Eye (tissue), 1 donor: ENCODE data around the gene GSDME.
A peak's percentile ranks its signal among the peaks of the same experiment; 100 is the strongest.

Experiments
- DNase-seq: peaks from one replicate; pipeline ENCODE4 v3.0.0-alpha.2; 2015

GSDME gene

DNA sequence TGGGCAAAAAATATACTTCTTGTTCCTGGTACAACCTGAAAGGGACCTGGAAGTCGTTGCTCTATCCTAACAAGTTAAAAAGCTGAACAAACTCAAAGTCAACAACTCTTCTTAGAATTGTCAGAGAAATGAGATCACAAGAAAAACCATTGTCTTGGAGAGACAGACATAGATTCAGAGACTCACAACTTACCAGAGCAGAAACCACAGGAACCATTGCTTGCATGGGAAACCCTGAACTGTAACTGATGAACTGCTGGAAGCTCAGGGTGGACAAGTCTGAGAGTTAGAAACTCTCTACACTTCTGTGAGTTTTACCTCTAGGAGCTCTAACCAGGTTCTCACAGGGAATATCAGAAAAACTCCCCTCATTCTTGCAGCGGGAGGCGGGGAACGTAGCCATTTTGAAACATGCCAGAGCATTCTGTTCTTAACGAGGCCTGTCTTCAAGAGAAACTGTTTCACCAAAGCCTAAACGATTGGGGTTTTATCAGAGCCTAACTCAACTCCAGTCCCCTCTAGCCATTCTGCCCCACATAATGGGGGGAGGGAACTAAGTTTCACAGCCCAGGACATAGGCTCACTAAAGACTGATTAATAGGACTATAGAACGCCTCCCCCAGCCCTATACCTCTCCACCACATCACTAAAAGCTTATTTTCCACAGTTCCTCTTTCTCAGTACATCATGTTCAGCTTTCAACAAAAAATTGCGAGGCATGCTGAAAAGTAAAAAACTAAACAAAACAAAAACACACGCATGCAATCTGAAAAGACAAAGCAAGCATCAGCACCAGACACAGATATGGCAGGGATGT is 12.0 kb upstream of the GSDME start:
- DNase-seq, result no peak

DNA sequence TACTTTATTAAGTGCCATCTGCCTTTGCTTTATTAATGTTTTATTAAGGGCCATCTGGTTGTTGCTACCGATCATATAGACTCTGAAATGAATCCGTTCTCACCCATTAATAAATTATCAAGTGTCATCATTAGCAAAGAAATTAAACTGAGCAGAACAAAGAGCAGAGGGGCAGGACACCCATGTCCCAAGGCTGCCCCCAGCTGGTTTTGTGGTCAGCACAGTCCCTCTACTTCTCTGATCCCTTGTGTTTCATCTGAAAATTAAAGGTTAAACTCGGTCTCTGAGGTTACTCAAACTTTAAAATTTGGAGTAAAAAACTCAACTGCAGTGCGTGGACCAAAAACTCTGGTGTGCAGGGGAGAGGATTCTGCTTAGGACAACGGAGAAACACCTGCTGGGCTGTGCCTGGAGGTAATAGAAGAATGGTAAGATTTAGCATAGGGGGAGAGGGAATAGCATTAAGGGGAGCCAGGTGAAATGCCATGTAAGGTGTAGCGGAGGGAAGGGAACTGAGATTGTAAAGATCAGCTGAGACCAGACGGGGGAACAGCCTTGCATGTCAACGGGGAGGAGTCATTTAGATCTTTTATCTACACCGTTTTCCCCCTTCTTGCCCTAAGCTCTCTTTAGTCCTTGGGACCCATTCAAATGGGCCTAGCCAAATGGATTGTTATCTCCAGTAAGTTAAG is 10.8 kb upstream of the GSDME start:
- peak; percentile 32 for DNase-seq

GRCh38 chr7:24764972-24765744 is 7.9 kb upstream of the GSDME start:
- DNase-seq, result no peak

- no peak for DNase-seq
These were observed 6.7 kb upstream of the GSDME start for GRCh38 chr7:24764011-24764410.

DNA sequence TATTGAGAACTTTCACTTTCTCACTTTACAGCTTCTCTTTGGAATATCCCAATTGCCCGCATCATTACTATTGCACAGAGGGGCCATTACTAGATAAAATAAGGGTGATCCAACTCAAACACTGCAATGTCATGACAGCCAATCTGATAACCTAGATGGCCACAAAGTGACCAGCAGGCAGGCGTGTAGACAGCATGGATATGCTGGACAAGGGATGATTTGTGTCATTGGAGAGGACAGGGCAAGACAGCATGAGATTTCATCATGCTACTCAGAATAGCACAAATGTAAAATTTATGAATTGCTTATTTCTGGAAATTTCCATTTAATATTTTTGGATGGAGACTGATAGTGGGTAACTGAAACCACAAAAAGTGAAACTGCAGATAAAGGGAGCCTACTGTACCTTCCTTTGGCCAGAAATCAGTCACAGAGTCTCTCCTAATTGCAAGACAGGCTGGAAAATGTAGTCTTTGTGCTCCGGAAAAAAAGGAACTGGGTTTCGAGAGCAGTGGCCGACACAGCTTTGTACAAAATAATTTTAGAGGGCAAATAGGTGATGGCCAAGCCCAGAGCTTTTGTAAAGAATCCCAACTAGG is 6.1 kb upstream of the GSDME start:
- DNase-seq, result no peak

DNA sequence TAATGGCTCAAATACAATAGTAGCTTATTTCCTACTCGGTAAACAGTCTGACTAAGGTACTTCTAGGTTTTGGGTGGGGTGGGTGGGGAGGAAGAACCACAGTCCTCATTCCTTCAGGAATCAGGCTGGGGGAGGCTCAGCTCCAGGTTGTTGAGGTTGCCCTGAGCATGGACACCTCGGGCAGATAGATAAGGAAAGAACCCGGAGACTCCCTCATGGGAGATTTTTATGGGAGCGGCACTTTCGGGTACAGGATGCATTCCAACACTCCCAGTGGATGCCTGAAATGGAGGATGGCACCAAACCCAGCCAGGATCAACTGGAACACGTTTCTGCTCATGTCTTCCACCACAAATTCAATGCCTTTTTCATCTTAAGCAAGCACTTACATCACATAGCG is 5.5 kb upstream of the GSDME start:
- no peak for DNase-seq

- no peak for DNase-seq
These were observed 3.7 kb upstream of the GSDME start for GRCh38 chr7:24760968-24761367.

- no peak for DNase-seq
These were observed 515 bp downstream of the GSDME start for GRCh38 chr7:24756545-24757352.

- DNase-seq, result no peak
These were observed 1.5 kb downstream of the GSDME start for GRCh38 chr7:24755541-24756407.

GRCh38 chr7:24754906-24755506 is 2.3 kb downstream of the GSDME start:
- no peak for DNase-seq

DNA sequence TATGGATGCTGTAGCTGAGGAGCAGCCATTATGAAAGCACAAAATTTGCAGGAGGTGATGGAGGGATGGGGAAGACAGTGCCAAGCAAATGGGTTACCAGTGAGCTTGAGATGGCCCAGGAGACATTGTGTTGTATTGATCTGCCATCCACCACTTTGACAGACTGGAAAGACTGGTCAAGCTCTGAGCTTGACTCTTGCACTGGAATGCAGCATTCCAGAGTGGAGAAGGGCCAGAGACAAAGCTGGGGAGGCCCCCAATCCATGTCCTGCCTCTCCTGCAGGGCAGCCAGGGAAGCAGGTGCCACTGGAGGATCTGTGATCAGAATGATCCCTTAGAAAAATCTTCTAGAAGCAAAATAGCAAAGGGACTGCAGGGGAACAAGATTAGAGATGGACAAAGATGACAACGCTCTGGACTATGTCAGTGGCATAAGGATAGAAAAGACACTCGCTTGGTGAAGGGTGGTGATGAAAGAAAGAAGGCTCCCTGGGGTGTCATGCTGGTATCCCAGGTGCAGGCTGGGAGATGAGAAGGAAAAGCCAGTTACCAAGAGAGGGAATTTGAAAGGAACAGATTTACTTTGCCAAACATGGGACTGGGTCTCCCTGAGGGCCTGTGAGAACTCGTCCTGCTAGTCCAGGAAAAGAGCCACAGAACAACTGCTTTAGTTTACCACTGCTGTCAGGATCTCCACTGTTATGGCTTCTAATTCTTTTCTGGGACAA is 5.0 kb downstream of the GSDME start:
- no peak for DNase-seq

GRCh38 chr7:24751484-24751883 is 5.8 kb downstream of the GSDME start:
- no peak for DNase-seq

DNA sequence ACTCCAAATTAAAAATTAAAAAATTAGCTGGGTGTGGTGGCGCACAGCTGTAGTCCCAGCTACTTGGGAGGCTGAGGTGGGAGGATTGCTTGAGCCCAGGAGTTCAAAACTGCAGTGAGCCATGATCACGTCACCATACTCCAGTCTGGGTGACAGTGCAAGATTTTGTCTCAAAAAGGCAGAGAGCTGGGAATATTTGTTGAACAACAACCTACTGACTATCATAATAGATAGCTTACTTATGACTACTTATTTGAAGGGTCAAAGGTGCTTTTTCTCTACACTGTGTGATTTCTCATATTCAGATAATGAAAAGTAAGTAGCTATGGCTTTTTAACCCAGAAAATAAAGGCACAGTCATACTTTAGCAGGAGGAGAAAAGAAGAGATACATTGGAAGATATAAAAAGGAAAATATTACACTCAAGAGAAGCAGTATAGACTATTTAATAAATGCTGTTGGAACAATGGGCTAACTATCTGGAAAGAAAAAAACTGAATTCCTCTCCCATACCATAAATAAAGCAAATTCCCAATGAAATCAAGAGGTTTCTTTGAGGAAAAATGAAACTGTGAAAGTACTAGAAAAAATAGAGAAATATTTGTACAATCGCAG is 6.7 kb downstream of the GSDME start:
- DNase-seq, result no peak

- DNase-seq, result no peak
These were observed 8.7 kb downstream of the GSDME start for GRCh38 chr7:24748521-24748920.

DNA sequence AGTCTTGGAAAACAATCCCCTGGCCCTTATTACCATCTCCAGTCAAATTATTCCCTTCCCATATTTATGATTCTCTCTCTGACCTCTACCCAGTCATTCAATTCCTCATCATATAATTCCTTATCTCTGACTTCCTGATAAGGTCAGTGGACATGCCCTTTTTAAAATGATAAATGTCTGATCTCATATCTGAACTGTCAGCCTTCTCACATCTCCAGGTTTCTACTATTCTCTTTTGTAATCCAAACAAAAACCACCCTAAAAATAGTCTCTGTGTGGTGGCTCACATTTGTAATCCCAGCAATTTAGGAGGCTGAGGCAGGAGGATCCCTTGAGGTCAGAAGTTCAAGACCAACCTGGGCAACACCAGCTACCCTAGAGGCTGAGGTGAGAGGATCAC is 11.9 kb downstream of the GSDME start:
- DNase-seq, result no peak

DNA sequence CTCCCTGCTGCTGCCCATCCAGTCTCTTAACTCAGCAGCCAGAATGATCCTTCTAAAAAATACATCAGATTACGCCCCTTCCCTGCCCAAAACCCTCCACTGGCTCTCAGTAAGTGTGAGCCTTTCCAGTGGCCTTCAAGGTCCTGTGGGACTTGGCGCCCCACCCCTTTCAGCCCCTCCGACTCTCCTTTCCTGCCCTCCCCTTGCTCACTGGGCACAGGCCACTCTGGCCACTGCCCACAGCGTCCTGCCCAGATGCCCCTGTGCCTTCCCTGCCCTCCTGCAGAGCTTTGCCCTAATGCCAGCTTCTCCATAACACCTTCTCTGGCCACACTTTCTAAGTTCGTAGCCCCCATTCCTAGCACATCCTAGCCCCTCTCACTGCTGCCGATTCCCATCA is 13.8 kb downstream of the GSDME start:
- no peak for DNase-seq

DNA sequence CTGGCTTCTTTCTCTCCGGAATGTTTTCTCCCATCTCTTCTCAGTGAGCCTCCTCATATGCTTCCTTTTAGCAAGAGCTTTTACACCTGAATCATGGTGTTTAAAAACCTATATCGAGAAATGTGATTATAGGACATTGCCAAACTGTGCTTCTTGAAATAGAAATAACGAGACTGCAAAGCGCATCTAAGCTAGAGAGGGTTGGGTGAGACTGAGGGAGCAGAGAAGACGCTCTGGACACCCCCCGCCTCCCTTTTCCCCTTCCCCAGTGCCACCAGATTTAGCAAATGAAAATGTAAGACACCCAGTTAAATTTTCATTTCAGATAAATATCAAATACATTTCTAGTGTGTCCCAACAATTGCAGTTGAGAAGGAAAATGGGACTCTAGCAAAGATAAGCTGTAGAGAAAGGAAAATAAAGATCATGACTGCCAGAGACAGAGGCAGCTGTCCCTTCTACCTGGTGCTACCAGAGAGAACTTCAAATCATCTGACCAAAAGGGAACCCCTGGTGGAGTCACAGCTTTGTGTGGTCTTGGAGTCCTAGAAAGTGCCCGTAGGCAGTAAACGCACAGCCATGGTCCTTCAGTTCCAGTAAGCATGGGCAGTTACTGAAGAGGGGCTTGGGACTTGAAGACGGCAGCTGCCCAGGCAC is 14.6 kb downstream of the GSDME start:
- no peak for DNase-seq

- DNase-seq, result no peak
These were observed 15.4 kb downstream of the GSDME start for GRCh38 chr7:24741679-24742505.
